B cell (primary cell): ENCODE results near the gene CAPZB.

ENCODE experiments used
- CTCF ChIP-seq: fragments of 200-600 bp; IDR thresholded peaks from one replicate; pipeline ENCODE4 v1.8.0; 2022; ENCODE audit warnings: antibody characterized with exemption, mild to moderate bottlenecking
- EZH2 ChIP-seq: IDR thresholded peaks from 2 replicates; pipeline ENCODE4 v1.6.1; 2012; ENCODE audit warnings: borderline replicate concordance, low read depth, mild to moderate bottlenecking, moderate library complexity, low read length; ENCODE audit not compliant: insufficient read depth, poor library complexity, severe bottlenecking

GRCh38 chr1:19342894-19343616 lies 142.3 kb downstream of the CAPZB start:
- TF ChIP-seq EZH2 = no peak
- TF ChIP-seq CTCF = no peak
